GM19438 (cell line): ENCODE measurements around the gene PODXL.

ENCODE experiments used
- ATAC-seq: cut with Tn5 transposase; IDR thresholded peaks from one replicate; pipeline ENCODE4 v1.9.1; 2021; ENCODE audit warnings: low read depth; ENCODE audit not compliant: unreplicated experiment

Gene PODXL

GRCh38 chr7:131568510-131568909 lies 12.1 kb upstream of the PODXL start:
- no peak for ATAC-seq

- no peak for ATAC-seq
These were observed 8.2 kb upstream of the PODXL start for GRCh38 chr7:131564640-131565039.

- ATAC-seq, result no peak
These were observed 7.5 kb upstream of the PODXL start for GRCh38 chr7:131563918-131564317.

- no peak for ATAC-seq
These were observed 6.5 kb upstream of the PODXL start for GRCh38 chr7:131562941-131563340.

GRCh38 chr7:131560061-131560460 lies 3.6 kb upstream of the PODXL start:
- ATAC-seq, result no peak

GRCh38 chr7:131557652-131558385 lies 1.4 kb upstream of the PODXL start:
- ATAC-seq, result no peak

- peak; percentile 6 for ATAC-seq
These were observed 652 bp upstream of the PODXL start for GRCh38 chr7:131556909-131557651.

- no peak for ATAC-seq
These were observed 826 bp downstream of the PODXL start for GRCh38 chr7:131555552-131556052.

- ATAC-seq, result no peak
These were observed 1.4 kb downstream of the PODXL start for GRCh38 chr7:131554880-131555516.

- no peak for ATAC-seq
These were observed 2.5 kb downstream of the PODXL start for GRCh38 chr7:131553931-131554330.

- no peak for ATAC-seq
These were observed 4.4 kb downstream of the PODXL start for GRCh38 chr7:131552053-131552452.

- ATAC-seq, result no peak
These were observed 5.6 kb downstream of the PODXL start for GRCh38 chr7:131550846-131551245.

GRCh38 chr7:131548371-131548770 lies 8.1 kb downstream of the PODXL start:
- ATAC-seq, result no peak

GRCh38 chr7:131547589-131547988 lies 8.8 kb downstream of the PODXL start:
- no peak for ATAC-seq

- no peak for ATAC-seq
These were observed 9.8 kb downstream of the PODXL start for GRCh38 chr7:131546583-131547141.

GRCh38 chr7:131546126-131546525 lies 10.3 kb downstream of the PODXL start:
- no peak for ATAC-seq

- no peak for ATAC-seq
These were observed 11.8 kb downstream of the PODXL start for GRCh38 chr7:131544449-131545301.

- no peak for ATAC-seq
These were observed 12.4 kb downstream of the PODXL start for GRCh38 chr7:131544021-131544420.

- no peak for ATAC-seq
These were observed 13.1 kb downstream of the PODXL start for GRCh38 chr7:131543298-131543697.

- ATAC-seq, result no peak
These were observed 15.8 kb downstream of the PODXL start for GRCh38 chr7:131540491-131541162.
